Right lobe of liver (tissue), 6 donors: Measurements from ENCODE around the gene SLC10A7. TPM values are rescaled to one million over a fixed set of nuclear protein-coding genes. Genes with fewer than 3 reads are reported as not detected.

ENCODE experiments used
- ATAC-seq, 4 donors: fragments of 200-7000 bp; cut with Tn5 transposase; one replicate each; pipeline ENCODE4 v1.9.1; 2020; ENCODE audit warnings: mild to moderate bottlenecking in 4 of 4, moderate library complexity in 4 of 4
- DNase-seq, 3 donors: peaks; one replicate each; pipeline ENCODE4 v3.0.0-alpha.2; 2020
- H3K27ac ChIP-seq, 3 donors: fragments of 200-600 bp; one replicate each; pipeline ENCODE4 v1.8.0; 2022
- H3K27me3 ChIP-seq, 2 donors: fragments of 200-600 bp; one replicate each; pipeline ENCODE4 v1.8.0; 2022
- H3K36me3 ChIP-seq, 4 donors: fragments of 200-600 bp; sonication (generic) in 1 of 4; one replicate each; pipeline versions ENCODE4 v1.5.1 to v1.8.0; 2017 to 2022; ENCODE audit warnings: control low read depth in 1 of 4
- H3K4me1 ChIP-seq, 4 donors: fragments of 200-600 bp; sonication (generic) in 1 of 4; one replicate each; pipeline versions ENCODE4 v1.5.1 to v1.8.0; 2017 to 2022; ENCODE audit warnings: control low read depth in 1 of 4
- H3K4me3 ChIP-seq, 3 donors: fragments of 200-600 bp; one replicate each; pipeline ENCODE4 v1.8.0; 2022
- H3K9me3 ChIP-seq, 4 donors: fragments of 200-600 bp; sonication (generic) in 1 of 4; one replicate each; pipeline versions ENCODE4 v1.5.1 to v1.8.0; 2017 to 2022; ENCODE audit warnings: control low read depth in 1 of 4
- POLR2A ChIP-seq: fragments of 450-650 bp; IDR thresholded peaks from one replicate; pipeline ENCODE4 v1.6.1; 2017; ENCODE audit warnings: antibody characterized with exemption, mild to moderate bottlenecking
- WGBS: methylation state at CpG from one replicate; pipeline ENCODE4 v1.1.6; 2018; ENCODE audit warnings: low coverage, low lambda C conversion rate; ENCODE audit not compliant: insufficient coverage; ENCODE audit errors: missing lambda C conversion rate; 5-methylcytosine and 5-hydroxymethylcytosine counted together
- intact Hi-C, 2 donors: fragments of 100-400 bp; cut with DNase I; formaldehyde crosslinking; loops; one replicate each; pipeline versions ENCODE4 v1.11.2 to v1.14.1; 2022
- total RNA-seq, 6 experiments: library from RNA; depleted of rRNA in 2 of 6; stranded (reverse); fragments of >200 nt in 2 of 6; fragmentation: NEBNext Ultra II Directional in 3 of 6; extraction: Animal tissue kit (Norgen Biotek cat#: 25700) in 3 of 6; gene quantifications; one replicate each; pipeline versions ENCODE4 v1.1.0 to v1.2.4, GENCODE V29; 2016 to 2023
- TF ChIP-seq, protein P1 (sequence below), 4 donors: fragments of 200-600 bp in 3 of 4; fragments of 450-650 bp in 1 of 4; IDR thresholded peaks; one replicate each; pipeline versions ENCODE4 v1.5.1 to v1.8.0; 2016 to 2022; ENCODE audit warnings: antibody characterized with exemption in 4 of 4, mild to moderate bottlenecking in 2 of 4
- donor health status: DM: no; HTN: yes; CAD: no.
- donor health status: DM: no; HTN: no; CAD: no.
- donor health status: DM: no; HTN: no; CAD: no.
- donor health status: DM: no; HTN: yes; CAD: no.
- donor health status: DM: no; HTN: yes; CAD: no.

The SLC10A7 gene
- total RNA-seq, 6 experiments from 2014 or later: 6.3 to 13.5 (median 9.5) TPM

DNA sequence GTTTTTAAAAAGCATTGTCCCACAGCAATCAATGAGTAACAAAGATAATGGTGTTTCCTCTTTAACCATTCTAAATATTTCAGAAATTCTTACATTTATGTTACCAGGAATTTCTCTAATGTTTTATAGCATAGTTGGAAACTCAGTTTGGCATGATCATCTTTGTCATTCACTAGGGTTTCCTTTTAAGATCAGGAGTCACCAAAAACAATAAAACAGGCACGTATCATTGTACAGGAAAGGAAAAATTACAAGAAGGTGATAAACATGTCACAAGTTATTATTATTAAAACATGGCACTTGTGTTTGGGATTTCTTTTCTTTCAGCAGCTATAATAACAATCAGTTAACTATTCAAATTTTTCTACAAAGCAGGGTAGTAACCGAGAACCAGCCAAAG, 84.0 kb downstream of the SLC10A7 start:
- DNase-seq (no peak), ATAC-seq (no peak)
- TF ChIP-seq, protein P1, sequence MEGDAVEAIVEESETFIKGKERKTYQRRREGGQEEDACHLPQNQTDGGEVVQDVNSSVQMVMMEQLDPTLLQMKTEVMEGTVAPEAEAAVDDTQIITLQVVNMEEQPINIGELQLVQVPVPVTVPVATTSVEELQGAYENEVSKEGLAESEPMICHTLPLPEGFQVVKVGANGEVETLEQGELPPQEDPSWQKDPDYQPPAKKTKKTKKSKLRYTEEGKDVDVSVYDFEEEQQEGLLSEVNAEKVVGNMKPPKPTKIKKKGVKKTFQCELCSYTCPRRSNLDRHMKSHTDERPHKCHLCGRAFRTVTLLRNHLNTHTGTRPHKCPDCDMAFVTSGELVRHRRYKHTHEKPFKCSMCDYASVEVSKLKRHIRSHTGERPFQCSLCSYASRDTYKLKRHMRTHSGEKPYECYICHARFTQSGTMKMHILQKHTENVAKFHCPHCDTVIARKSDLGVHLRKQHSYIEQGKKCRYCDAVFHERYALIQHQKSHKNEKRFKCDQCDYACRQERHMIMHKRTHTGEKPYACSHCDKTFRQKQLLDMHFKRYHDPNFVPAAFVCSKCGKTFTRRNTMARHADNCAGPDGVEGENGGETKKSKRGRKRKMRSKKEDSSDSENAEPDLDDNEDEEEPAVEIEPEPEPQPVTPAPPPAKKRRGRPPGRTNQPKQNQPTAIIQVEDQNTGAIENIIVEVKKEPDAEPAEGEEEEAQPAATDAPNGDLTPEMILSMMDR (IDR thresholded peaks at IDR 0.05): no peak
- no peak for TF ChIP-seq POLR2A
- intact Hi-C loops: no loop called here
- H3K4me1 ChIP-seq: no peaks in the 10 kb centered on the region
- H3K27me3 ChIP-seq: no peaks in the 10 kb centered on the region
- H3K36me3 ChIP-seq: no peaks in the 10 kb centered on the region
- H3K4me3 ChIP-seq: no peak overlapping the region
- H3K27ac ChIP-seq: no peak overlapping the region
- 67% methylated on average over 2 of the region's 2 CpGs for WGBS
- no peaks in the 10 kb centered on the region for H3K9me3 ChIP-seq

DNA sequence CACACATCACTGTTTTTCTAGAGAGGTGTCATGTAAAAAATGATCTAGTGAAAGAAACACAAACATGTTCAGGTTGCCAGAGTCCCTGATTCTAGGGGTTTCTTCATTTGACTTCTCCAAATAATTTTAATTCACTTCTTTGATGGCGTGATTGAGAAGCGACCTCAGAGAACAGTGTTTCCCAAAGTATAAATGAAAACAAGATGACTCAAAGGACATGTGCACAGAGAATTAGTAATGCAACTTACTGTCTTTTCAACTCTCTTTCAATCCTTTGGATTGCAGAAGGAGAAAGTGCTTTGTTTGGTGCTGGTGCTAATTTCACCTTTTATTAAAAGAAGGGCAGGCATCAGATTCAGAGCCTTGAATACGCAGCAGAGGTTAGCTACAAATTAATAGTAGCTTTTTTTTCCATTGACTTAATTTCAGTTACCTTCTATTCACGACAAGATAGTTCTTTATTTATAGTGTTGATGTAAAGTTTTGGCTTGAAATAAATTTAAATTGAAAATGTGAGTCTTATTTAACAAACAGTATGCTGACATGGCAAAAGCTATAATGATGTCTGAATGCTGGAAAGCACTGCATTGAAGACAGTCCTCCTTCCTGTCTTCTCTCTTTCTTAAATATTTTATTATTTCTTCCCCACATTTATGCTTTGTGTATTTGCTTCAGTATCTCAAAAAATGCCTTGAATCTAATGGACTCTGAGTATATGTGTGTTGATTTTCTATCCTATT, 85.1 kb downstream of the SLC10A7 start:
- no peaks in the 10 kb centered on the region for H3K36me3 ChIP-seq
- DNase-seq (no peak), ATAC-seq (no peak)
- intact Hi-C loops: no loop called here
- H3K9me3 ChIP-seq: no peaks in the 10 kb centered on the region
- TF ChIP-seq, protein P1 (IDR thresholded peaks at IDR 0.05): no peak
- no peak for TF ChIP-seq POLR2A
- no peaks in the 10 kb centered on the region for H3K27me3 ChIP-seq
- no peak overlapping the region for H3K27ac ChIP-seq
- H3K4me1 ChIP-seq: no peaks in the 10 kb centered on the region
- H3K4me3 ChIP-seq: no peak overlapping the region
- WGBS: 95% methylated on average over 4 of the region's 4 CpGs

DNA sequence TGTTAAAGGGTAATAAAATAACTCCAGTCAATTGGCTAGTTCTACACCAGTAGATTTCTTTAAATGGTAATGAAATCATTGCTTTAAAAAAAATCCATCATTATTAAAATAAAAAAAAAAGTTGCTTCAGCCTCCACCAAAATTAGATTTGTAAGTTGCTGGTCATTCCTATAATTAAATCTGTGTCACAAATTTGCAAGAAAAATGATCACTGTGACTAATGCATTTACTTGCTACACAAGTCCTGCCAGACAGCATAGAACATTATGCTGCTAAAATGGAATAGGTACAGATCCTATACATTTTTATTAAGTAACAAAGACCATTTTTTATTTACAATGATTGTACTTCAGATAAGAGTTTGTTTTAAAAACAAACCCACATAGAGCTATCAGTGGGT, 85.8 kb downstream of the SLC10A7 start:
- intact Hi-C loops: no loop called here
- TF ChIP-seq, protein P1 (IDR thresholded peaks at IDR 0.05): no peak
- TF ChIP-seq POLR2A: no peak
- DNase-seq: no peak
- ATAC-seq: no peak
- H3K4me3 ChIP-seq: no peak overlapping the region
- H3K36me3 ChIP-seq: no peaks in the 10 kb centered on the region
- H3K4me1 ChIP-seq: no peaks in the 10 kb centered on the region
- H3K9me3 ChIP-seq: no peaks in the 10 kb centered on the region
- no peak overlapping the region for H3K27ac ChIP-seq
- H3K27me3 ChIP-seq: no peaks in the 10 kb centered on the region

- Histone ChIP-seq H3K27me3 (no peaks in the 10 kb centered on the region), H3K36me3 (no peaks in the 10 kb centered on the region), H3K9me3 (no peaks in the 10 kb centered on the region), H3K27ac (no peak overlapping the region), H3K4me3 (no peak overlapping the region), H3K4me1 (no peaks in the 10 kb centered on the region)
- DNase-seq (no peak), ATAC-seq (no peak)
- 94% methylated on average over 2 of the region's 2 CpGs for WGBS
- no peak for TF ChIP-seq POLR2A
- TF ChIP-seq, protein P1 (IDR thresholded peaks at IDR 0.05): no peak
- intact Hi-C loops: no loop called here
Measured at GRCh38 chr4:146432065-146432464, 89.7 kb downstream of the SLC10A7 start.
